ENCODE measurements around the gene ALG9. TPM values are rescaled to one million over a fixed set of nuclear protein-coding genes. Genes with fewer than 3 reads are reported as not detected.
A peak's percentile ranks its signal among the peaks of the same experiment; 100 is the strongest.

The ALG9 gene
- total RNA-seq, 1 experiment from 2014 or later, result 19.7 TPM

- peak overlapping the region; percentile 87 for H3K4me3 Mint-ChIP-seq
- no peaks in the 10 kb centered on the region for H3K9me3 Mint-ChIP-seq
- ATAC-seq (peak; percentile 36), DNase-seq (ENCODE audit: low spot score) (no peak)
- peaks cover 41% of the 10 kb centered on the region for H3K36me3 Mint-ChIP-seq
- H3K27ac Mint-ChIP-seq, result peak overlapping the region; percentile 93
- TF ChIP-seq NR3C1 (CRISPR knock-in tag; conservative IDR thresholded peaks at IDR 0.05; ENCODE audit: low read depth), result 0 out of 2 replicates have a peak, but pooled peaks have one; percentile 17
- TF ChIP-seq ELF4 (CRISPR knock-in tag; IDR thresholded peaks at IDR 0.05; ENCODE audit: low read depth), result no peak
- TF ChIP-seq KAT7 (CRISPR knock-in tag; IDR thresholded peaks at IDR 0.05; ENCODE audit: borderline replicate concordance), result 0 out of 2 replicates have a peak, but pooled peaks have one; percentile 65
- ChIA-PET CTCF (interaction anchor here (0.9 to 2.1 kb wide), 6 partner anchors 12 to 161 kb away, joined by 3 to 18 read pairs (median 5); partner anchors contain the start of gene ALG9), POLR2A (interaction anchor here (0.8 to 1.4 kb wide), 5 partner anchors 11 to 173 kb away, joined by 3 to 6 read pairs (median 6); partner anchors contain the start of gene SIK2)
- peaks cover 37% of the 10 kb centered on the region for H3K4me1 Mint-ChIP-seq
- H3K27me3 Mint-ChIP-seq (ENCODE audit: low read depth), result no peaks in the 10 kb centered on the region
Measured at GRCh38 chr11:111765320-111765983, 105.9 kb downstream of the ALG9 start.

- Mint-ChIP-seq H3K27me3 (ENCODE audit: low read depth) (no peaks in the 10 kb centered on the region), H3K9me3 (no peaks in the 10 kb centered on the region), H3K27ac (no peak overlapping the region), H3K36me3 (peaks cover 48% of the 10 kb centered on the region), H3K4me1 (peaks cover 30% of the 10 kb centered on the region), H3K4me3 (peak overlapping the region; percentile 87)
- POLR2A ChIA-PET, result no interaction called here
- TF ChIP-seq ARID4B (CRISPR knock-in tag; IDR thresholded peaks at IDR 0.05; ENCODE audit: borderline replicate concordance), result no peak
- no peak for TF ChIP-seq STAT6 (CRISPR knock-in tag; conservative IDR thresholded peaks at IDR 0.05; ENCODE audit: low read depth)
- no peak for TF ChIP-seq ERG (CRISPR knock-in tag; IDR thresholded peaks at IDR 0.05)
- TF ChIP-seq ZBTB43 (CRISPR knock-in tag; IDR thresholded peaks at IDR 0.05), result no peak
- no peak for TF ChIP-seq ETV6 (CRISPR knock-in tag; IDR thresholded peaks at IDR 0.05)
- no peak for TF ChIP-seq FOXP4 (CRISPR knock-in tag; IDR thresholded peaks at IDR 0.05)
- TF ChIP-seq PREB (CRISPR knock-in tag; IDR thresholded peaks at IDR 0.05; ENCODE audit: borderline replicate concordance), result no peak
- no peak for TF ChIP-seq NFYB (CRISPR knock-in tag; conservative IDR thresholded peaks at IDR 0.05; ENCODE audit: low read depth)
- no peak for TF ChIP-seq ZNF219 (CRISPR knock-in tag; IDR thresholded peaks at IDR 0.05; ENCODE audit: borderline replicate concordance)
- TF ChIP-seq SOX15 (CRISPR knock-in tag; IDR thresholded peaks at IDR 0.05), result no peak
- no peak for TF ChIP-seq GRHL2 (CRISPR knock-in tag; IDR thresholded peaks at IDR 0.05; ENCODE audit: insufficient replicate concordance, severe bottlenecking)
- no peak for TF ChIP-seq E2F1 (CRISPR knock-in tag; IDR thresholded peaks at IDR 0.05)
- TF ChIP-seq ZNF396 (CRISPR knock-in tag; IDR thresholded peaks at IDR 0.05; ENCODE audit: borderline replicate concordance), result no peak
- ATAC-seq (no peak), DNase-seq (ENCODE audit: low spot score) (no peak)
- CTCF ChIA-PET, result interaction anchor here (0.9 to 1.0 kb wide), 2 partner anchors 14 to 69 kb away, joined by 3 read pairs; no protein-coding TSS in a partner anchor
Measured at GRCh38 chr11:111764621-111765020, 106.8 kb downstream of the ALG9 start.

All from WTC11 (cell line).